Measurements from ENCODE around the gene CCDC187.

The CCDC187 gene

GRCh38 chr9:136242248-136242647 is 61.6 kb downstream of the CCDC187 start:
- peaks cover 0 to 14% (median 9%) of the 10 kb centered on the region in 4 donors for H3K4me1 ChIP-seq
- H3K4me3 ChIP-seq: no peak overlapping the region
- TF ChIP-seq, protein P1, sequence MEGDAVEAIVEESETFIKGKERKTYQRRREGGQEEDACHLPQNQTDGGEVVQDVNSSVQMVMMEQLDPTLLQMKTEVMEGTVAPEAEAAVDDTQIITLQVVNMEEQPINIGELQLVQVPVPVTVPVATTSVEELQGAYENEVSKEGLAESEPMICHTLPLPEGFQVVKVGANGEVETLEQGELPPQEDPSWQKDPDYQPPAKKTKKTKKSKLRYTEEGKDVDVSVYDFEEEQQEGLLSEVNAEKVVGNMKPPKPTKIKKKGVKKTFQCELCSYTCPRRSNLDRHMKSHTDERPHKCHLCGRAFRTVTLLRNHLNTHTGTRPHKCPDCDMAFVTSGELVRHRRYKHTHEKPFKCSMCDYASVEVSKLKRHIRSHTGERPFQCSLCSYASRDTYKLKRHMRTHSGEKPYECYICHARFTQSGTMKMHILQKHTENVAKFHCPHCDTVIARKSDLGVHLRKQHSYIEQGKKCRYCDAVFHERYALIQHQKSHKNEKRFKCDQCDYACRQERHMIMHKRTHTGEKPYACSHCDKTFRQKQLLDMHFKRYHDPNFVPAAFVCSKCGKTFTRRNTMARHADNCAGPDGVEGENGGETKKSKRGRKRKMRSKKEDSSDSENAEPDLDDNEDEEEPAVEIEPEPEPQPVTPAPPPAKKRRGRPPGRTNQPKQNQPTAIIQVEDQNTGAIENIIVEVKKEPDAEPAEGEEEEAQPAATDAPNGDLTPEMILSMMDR (IDR thresholded peaks at IDR 0.05): no peak
- no peaks in the 10 kb centered on the region for H3K27me3 ChIP-seq
- intact Hi-C loops (cut with DNase I; ENCODE audit: low total_unique reads): loop anchor here (10.0 kb wide), 1 partner anchor 277 kb away; the partner anchor contains the start of gene UBAC1
- no peak overlapping the region for H3K27ac ChIP-seq
- no peak for DNase-seq
- H3K9me3 ChIP-seq: no peaks in the 10 kb centered on the region
- H3K36me3 ChIP-seq: peaks cover 0 to 1% (median under 1%) of the 10 kb centered on the region in 3 donors

DNA sequence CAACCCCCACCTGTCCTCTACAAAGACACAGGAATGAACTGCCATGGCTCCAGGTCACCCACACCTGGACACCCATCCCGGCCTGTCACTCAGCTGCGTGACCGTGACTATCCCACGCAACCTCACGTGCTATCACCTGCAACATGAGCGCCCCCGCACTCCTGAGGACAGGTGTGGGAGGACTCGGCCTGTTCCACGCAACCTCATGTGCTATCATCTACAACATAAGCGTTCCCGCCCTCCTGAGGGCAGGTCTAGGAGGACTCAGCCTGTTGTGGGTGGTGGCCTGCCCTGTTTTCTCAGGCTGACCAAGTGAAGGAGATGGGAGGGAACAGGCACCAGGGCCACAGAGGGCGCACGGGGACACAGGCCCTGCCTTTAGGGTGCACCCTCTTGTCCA is 62.4 kb downstream of the CCDC187 start:
- no peak for DNase-seq
- intact Hi-C loops (cut with DNase I; ENCODE audit: low total_unique reads): loop anchor here (10.0 kb wide), 1 partner anchor 277 kb away; the partner anchor contains the start of gene UBAC1
- Histone ChIP-seq H3K4me3 (no peak overlapping the region), H3K4me1 (peaks cover 0 to 14% (median 9%) of the 10 kb centered on the region in 4 donors), H3K9me3 (no peaks in the 10 kb centered on the region), H3K27me3 (no peaks in the 10 kb centered on the region), H3K27ac (no peak overlapping the region), H3K36me3 (peaks cover 6 to 9% (median 7%) of the 10 kb centered on the region in 3 donors)
- TF ChIP-seq, protein P1 (IDR thresholded peaks at IDR 0.05): no peak

DNA sequence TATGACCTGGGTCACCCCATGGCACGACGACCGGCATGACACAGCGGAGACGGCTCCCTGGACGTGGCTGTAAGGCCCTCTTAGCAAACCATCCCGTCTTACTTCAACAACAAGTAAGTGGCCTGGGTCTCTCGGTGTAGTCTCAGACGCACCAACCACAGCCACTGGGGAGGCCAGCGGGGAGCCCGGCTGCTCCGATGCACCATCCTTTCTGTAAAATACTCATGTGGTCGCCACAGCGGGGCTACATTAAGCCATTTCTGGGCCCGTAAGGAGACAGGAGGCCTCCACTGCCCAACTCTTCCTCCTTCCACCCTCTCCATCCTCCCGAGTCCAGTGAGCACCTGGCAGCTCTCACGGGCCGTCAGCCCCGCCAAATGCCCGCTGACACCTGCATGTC is 63.0 kb downstream of the CCDC187 start:
- Histone ChIP-seq H3K36me3 (peaks cover 6 to 14% (median 13%) of the 10 kb centered on the region in 3 donors), H3K27me3 (no peaks in the 10 kb centered on the region), H3K4me3 (no peak overlapping the region), H3K27ac (no peak overlapping the region), H3K9me3 (no peaks in the 10 kb centered on the region), H3K4me1 (peaks cover 0 to 14% (median 9%) of the 10 kb centered on the region in 4 donors)
- DNase-seq: no peak
- intact Hi-C loops (cut with DNase I; ENCODE audit: low total_unique reads): loop anchor here (10.0 kb wide), 1 partner anchor 276 kb away; the partner anchor contains the start of gene UBAC1
- TF ChIP-seq, protein P1 (IDR thresholded peaks at IDR 0.05): no peak

GRCh38 chr9:136239983-136240330 is 63.9 kb downstream of the CCDC187 start:
- H3K27ac ChIP-seq: no peak overlapping the region
- intact Hi-C loops (cut with DNase I; ENCODE audit: low total_unique reads): loop anchor here (10.0 kb wide), 1 partner anchor 275 kb away; the partner anchor contains the start of gene UBAC1
- H3K36me3 ChIP-seq: peaks cover 12 to 22% (median 22%) of the 10 kb centered on the region in 3 donors
- H3K9me3 ChIP-seq: no peaks in the 10 kb centered on the region
- DNase-seq: no peak
- no peaks in the 10 kb centered on the region for H3K27me3 ChIP-seq
- peaks cover 0 to 10% (median 6%) of the 10 kb centered on the region in 4 donors for H3K4me1 ChIP-seq
- TF ChIP-seq, protein P1 (IDR thresholded peaks at IDR 0.05): no peak
- no peak overlapping the region for H3K4me3 ChIP-seq

DNA sequence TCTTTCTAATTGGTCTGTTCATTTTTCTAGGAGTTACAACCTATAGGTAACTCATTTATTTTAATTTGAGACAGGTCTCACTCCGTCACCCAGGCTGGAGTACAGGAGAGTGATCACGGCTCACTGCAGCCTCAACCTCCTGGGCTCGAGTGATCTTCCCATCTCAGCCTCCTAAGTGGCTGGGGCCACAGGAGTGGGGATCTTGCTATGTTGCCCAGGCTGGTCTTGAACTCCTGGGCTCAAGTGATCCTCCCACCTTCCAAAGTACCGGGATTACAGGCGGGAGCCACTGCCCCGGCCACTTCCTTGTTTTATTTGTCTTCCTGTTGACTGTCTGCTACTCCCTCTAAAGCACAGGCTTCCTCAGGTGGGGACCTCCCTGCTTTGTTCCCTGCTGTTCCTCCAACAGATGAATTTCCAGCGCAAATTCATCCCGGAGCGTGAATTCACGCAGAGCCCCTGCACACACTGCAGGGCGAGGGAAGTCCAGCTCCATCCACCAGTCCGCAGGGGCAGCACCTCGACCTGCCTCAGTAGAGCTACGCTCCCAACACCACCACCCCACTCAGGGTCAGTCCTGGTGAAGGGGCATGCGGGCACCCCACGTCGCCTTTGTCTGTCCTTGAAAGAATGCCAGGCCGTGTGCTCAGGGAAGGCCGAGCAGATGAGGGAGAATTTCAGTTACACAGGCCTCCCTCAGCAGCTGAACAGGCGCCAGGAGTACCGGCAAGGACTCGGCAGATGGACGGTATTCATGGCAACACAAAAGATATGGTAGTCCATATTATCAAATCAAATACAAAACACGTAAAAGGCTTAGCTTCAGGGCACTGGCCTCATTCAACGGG is 64.5 kb downstream of the CCDC187 start:
- Histone ChIP-seq H3K27me3 (no peaks in the 10 kb centered on the region), H3K4me1 (peaks cover 0 to 4% (median 0%) of the 10 kb centered on the region in 4 donors), H3K9me3 (no peaks in the 10 kb centered on the region), H3K4me3 (no peak overlapping the region), H3K36me3 (peaks cover 12 to 24% (median 22%) of the 10 kb centered on the region in 3 donors), H3K27ac (no peak overlapping the region)
- TF ChIP-seq, protein P1 (IDR thresholded peaks at IDR 0.05): no peak
- intact Hi-C loops (cut with DNase I; ENCODE audit: low total_unique reads): no loop called here
- DNase-seq: no peak
